Measurements from ENCODE around the gene SLC36A2.
"Not testable (repeated sequence)": the region's sequence is repeated elsewhere in the genome, so short reads cannot be mapped to it uniquely, and the experiment has no call there.

SLC36A2 gene

GRCh38 chr5:151310932-151311331, 36.4 kb downstream of the SLC36A2 start:
- H3K4me1 ChIP-seq (ENCODE audit: control insufficient read depth in 1 of 2, insufficient read depth in 2 of 2, low read length in 2 of 2): no peaks in the 10 kb centered on the region
- H3K27ac ChIP-seq (ENCODE audit: low read depth, low read length): no peak overlapping the region
- no peaks in the 10 kb centered on the region for H3K9me3 ChIP-seq (ENCODE audit: control insufficient read depth in 1 of 2, low read length in 2 of 2)
- H3K4me3 ChIP-seq (ENCODE audit: low read depth in 1 of 2, low read length in 2 of 2): no peak overlapping the region
- H3K36me3 ChIP-seq (ENCODE audit: control insufficient read depth in 1 of 2, insufficient read depth in 2 of 2, low read length in 2 of 2): no peaks in the 10 kb centered on the region
- no peaks in the 10 kb centered on the region for H3K27me3 ChIP-seq (ENCODE audit: control insufficient read depth in 1 of 2, insufficient read depth in 2 of 2, low read length in 2 of 2)
- H3K9ac ChIP-seq (ENCODE audit: low read depth in 1 of 2, low read length in 2 of 2): no peak overlapping the region

- H3K4me1 ChIP-seq (ENCODE audit: control insufficient read depth in 1 of 2, insufficient read depth in 2 of 2, low read length in 2 of 2); H3K9ac ChIP-seq (ENCODE audit: low read depth in 1 of 2, low read length in 2 of 2); H3K27ac ChIP-seq (ENCODE audit: low read depth, low read length); H3K36me3 ChIP-seq (ENCODE audit: control insufficient read depth in 1 of 2, insufficient read depth in 2 of 2, low read length in 2 of 2); H3K4me3 ChIP-seq (ENCODE audit: low read depth in 1 of 2, low read length in 2 of 2); H3K9me3 ChIP-seq (ENCODE audit: control insufficient read depth in 1 of 2, low read length in 2 of 2); H3K27me3 ChIP-seq (ENCODE audit: control insufficient read depth in 1 of 2, insufficient read depth in 2 of 2, low read length in 2 of 2): not testable (repeated sequence)
Observed at GRCh38 chr5:151309821-151310220, 37.5 kb downstream of the SLC36A2 start.

- H3K9me3 ChIP-seq (ENCODE audit: control insufficient read depth in 1 of 2, low read length in 2 of 2); H3K4me3 ChIP-seq (ENCODE audit: low read depth in 1 of 2, low read length in 2 of 2): not testable (repeated sequence)
Observed at GRCh38 chr5:151309266-151309665, 38.1 kb downstream of the SLC36A2 start.

GRCh38 chr5:151303666-151304065, 43.7 kb downstream of the SLC36A2 start, which contains the start of gene SLC36A3:
Gene SLC36A3 (minus strand): TSS chr5:151303766. CDS start chr5:151303354, 412 bp downstream.
- no peak within 1 kb of the TSS for H3K9ac ChIP-seq (ENCODE audit: low read depth in 1 of 2, low read length in 2 of 2)
- no peak within 1 kb of the TSS for H3K27ac ChIP-seq (ENCODE audit: low read depth, low read length)
- no peaks in the 10 kb centered on the region for H3K36me3 ChIP-seq (ENCODE audit: control insufficient read depth in 1 of 2, insufficient read depth in 2 of 2, low read length in 2 of 2)
- H3K4me3 ChIP-seq (ENCODE audit: low read depth in 1 of 2, low read length in 2 of 2): no peak within 1 kb of the TSS
- H3K27me3 ChIP-seq (ENCODE audit: control insufficient read depth in 1 of 2, insufficient read depth in 2 of 2, low read length in 2 of 2): peaks cover 8% of the 10 kb centered on the region in 2 donors
- no peaks in the 10 kb centered on the region for H3K4me1 ChIP-seq (ENCODE audit: control insufficient read depth in 1 of 2, insufficient read depth in 2 of 2, low read length in 2 of 2)
- H3K9me3 ChIP-seq (ENCODE audit: control insufficient read depth in 1 of 2, low read length in 2 of 2): no peaks in the 10 kb centered on the region

More at GRCh38 chr5:151309266-151309665, 38.1 kb downstream of the SLC36A2 start:
- not testable (repeated sequence) for H3K27me3 ChIP-seq (ENCODE audit: control insufficient read depth in 1 of 2, insufficient read depth in 2 of 2, low read length in 2 of 2); H3K4me1 ChIP-seq (ENCODE audit: control insufficient read depth in 1 of 2, insufficient read depth in 2 of 2, low read length in 2 of 2); H3K9ac ChIP-seq (ENCODE audit: low read depth in 1 of 2, low read length in 2 of 2); H3K36me3 ChIP-seq (ENCODE audit: control insufficient read depth in 1 of 2, insufficient read depth in 2 of 2, low read length in 2 of 2); H3K27ac ChIP-seq (ENCODE audit: low read depth, low read length)

- no peaks in the 10 kb centered on the region for H3K9me3 ChIP-seq (ENCODE audit: control insufficient read depth in 1 of 2, low read length in 2 of 2)
- H3K36me3 ChIP-seq (ENCODE audit: control insufficient read depth in 1 of 2, insufficient read depth in 2 of 2, low read length in 2 of 2): no peaks in the 10 kb centered on the region
- no peak overlapping the region for H3K27ac ChIP-seq (ENCODE audit: low read depth, low read length)
- no peaks in the 10 kb centered on the region for H3K4me1 ChIP-seq (ENCODE audit: control insufficient read depth in 1 of 2, insufficient read depth in 2 of 2, low read length in 2 of 2)
- no peak overlapping the region for H3K4me3 ChIP-seq (ENCODE audit: low read depth in 1 of 2, low read length in 2 of 2)
- peaks cover 4 to 13% of the 10 kb centered on the region in 2 donors for H3K27me3 ChIP-seq (ENCODE audit: control insufficient read depth in 1 of 2, insufficient read depth in 2 of 2, low read length in 2 of 2)
- H3K9ac ChIP-seq (ENCODE audit: low read depth in 1 of 2, low read length in 2 of 2): no peak overlapping the region
Observed at GRCh38 chr5:151298063-151298855, 49.1 kb downstream of the SLC36A2 start.

- Histone ChIP-seq H3K4me3 (ENCODE audit: low read depth in 1 of 2, low read length in 2 of 2) (no peak overlapping the region), H3K9ac (ENCODE audit: low read depth in 1 of 2, low read length in 2 of 2) (no peak overlapping the region), H3K27ac (ENCODE audit: low read depth, low read length) (no peak overlapping the region), H3K4me1 (ENCODE audit: control insufficient read depth in 1 of 2, insufficient read depth in 2 of 2, low read length in 2 of 2) (no peaks in the 10 kb centered on the region), H3K9me3 (ENCODE audit: control insufficient read depth in 1 of 2, low read length in 2 of 2) (no peaks in the 10 kb centered on the region), H3K27me3 (ENCODE audit: control insufficient read depth in 1 of 2, insufficient read depth in 2 of 2, low read length in 2 of 2) (peaks cover 4 to 13% of the 10 kb centered on the region in 2 donors), H3K36me3 (ENCODE audit: control insufficient read depth in 1 of 2, insufficient read depth in 2 of 2, low read length in 2 of 2) (no peaks in the 10 kb centered on the region)
Observed at GRCh38 chr5:151296974-151297373, 50.4 kb downstream of the SLC36A2 start.

GRCh38 chr5:151296478-151296830, 50.9 kb downstream of the SLC36A2 start:
- Histone ChIP-seq H3K4me1 (ENCODE audit: control insufficient read depth in 1 of 2, insufficient read depth in 2 of 2, low read length in 2 of 2) (no peaks in the 10 kb centered on the region), H3K9ac (ENCODE audit: low read depth in 1 of 2, low read length in 2 of 2) (no peak overlapping the region), H3K36me3 (ENCODE audit: control insufficient read depth in 1 of 2, insufficient read depth in 2 of 2, low read length in 2 of 2) (no peaks in the 10 kb centered on the region), H3K4me3 (ENCODE audit: low read depth in 1 of 2, low read length in 2 of 2) (no peak overlapping the region), H3K27ac (ENCODE audit: low read depth, low read length) (no peak overlapping the region), H3K9me3 (ENCODE audit: control insufficient read depth in 1 of 2, low read length in 2 of 2) (no peaks in the 10 kb centered on the region), H3K27me3 (ENCODE audit: control insufficient read depth in 1 of 2, insufficient read depth in 2 of 2, low read length in 2 of 2) (peaks cover 4 to 13% of the 10 kb centered on the region in 2 donors)

- Histone ChIP-seq H3K9ac (ENCODE audit: low read depth in 1 of 2, low read length in 2 of 2) (no peak overlapping the region), H3K27ac (ENCODE audit: low read depth, low read length) (no peak overlapping the region), H3K9me3 (ENCODE audit: control insufficient read depth in 1 of 2, low read length in 2 of 2) (no peaks in the 10 kb centered on the region), H3K36me3 (ENCODE audit: control insufficient read depth in 1 of 2, insufficient read depth in 2 of 2, low read length in 2 of 2) (no peaks in the 10 kb centered on the region), H3K4me1 (ENCODE audit: control insufficient read depth in 1 of 2, insufficient read depth in 2 of 2, low read length in 2 of 2) (no peaks in the 10 kb centered on the region), H3K4me3 (ENCODE audit: low read depth in 1 of 2, low read length in 2 of 2) (no peak overlapping the region), H3K27me3 (ENCODE audit: control insufficient read depth in 1 of 2, insufficient read depth in 2 of 2, low read length in 2 of 2) (peaks cover 4 to 13% of the 10 kb centered on the region in 2 donors)
Observed at GRCh38 chr5:151295791-151296477, 51.4 kb downstream of the SLC36A2 start.

GRCh38 chr5:151295138-151295537, 52.2 kb downstream of the SLC36A2 start:
- H3K36me3 ChIP-seq (ENCODE audit: control insufficient read depth in 1 of 2, insufficient read depth in 2 of 2, low read length in 2 of 2): no peaks in the 10 kb centered on the region
- no peaks in the 10 kb centered on the region for H3K4me1 ChIP-seq (ENCODE audit: control insufficient read depth in 1 of 2, insufficient read depth in 2 of 2, low read length in 2 of 2)
- H3K27ac ChIP-seq (ENCODE audit: low read depth, low read length): no peak overlapping the region
- peaks cover 4 to 13% of the 10 kb centered on the region in 2 donors for H3K27me3 ChIP-seq (ENCODE audit: control insufficient read depth in 1 of 2, insufficient read depth in 2 of 2, low read length in 2 of 2)
- no peak overlapping the region for H3K9ac ChIP-seq (ENCODE audit: low read depth in 1 of 2, low read length in 2 of 2)
- H3K9me3 ChIP-seq (ENCODE audit: control insufficient read depth in 1 of 2, low read length in 2 of 2): no peaks in the 10 kb centered on the region
- no peak overlapping the region for H3K4me3 ChIP-seq (ENCODE audit: low read depth in 1 of 2, low read length in 2 of 2)

- Histone ChIP-seq H3K27me3 (ENCODE audit: control insufficient read depth in 1 of 2, insufficient read depth in 2 of 2, low read length in 2 of 2) (peaks cover 0 to 5% of the 10 kb centered on the region in 2 donors), H3K36me3 (ENCODE audit: control insufficient read depth in 1 of 2, insufficient read depth in 2 of 2, low read length in 2 of 2) (no peaks in the 10 kb centered on the region), H3K4me1 (ENCODE audit: control insufficient read depth in 1 of 2, insufficient read depth in 2 of 2, low read length in 2 of 2) (no peaks in the 10 kb centered on the region), H3K9ac (ENCODE audit: low read depth in 1 of 2, low read length in 2 of 2) (no peak overlapping the region), H3K4me3 (ENCODE audit: low read depth in 1 of 2, low read length in 2 of 2) (no peak overlapping the region), H3K27ac (ENCODE audit: low read depth, low read length) (no peak overlapping the region), H3K9me3 (ENCODE audit: control insufficient read depth in 1 of 2, low read length in 2 of 2) (no peaks in the 10 kb centered on the region)
Observed at GRCh38 chr5:151293624-151294023, 53.7 kb downstream of the SLC36A2 start.
